Measurements from ENCODE around the gene EPS8L3. TPM values are rescaled to one million over a fixed set of nuclear protein-coding genes. Genes with fewer than 3 reads are reported as not detected.
A peak's percentile ranks its signal among the peaks of the same experiment; 100 is the strongest.

EPS8L3 gene
- polyA plus RNA-seq, 1 donor (not counting 4 experiments of a cell fraction or from before 2014, with no cell fraction given): not detected

DNA sequence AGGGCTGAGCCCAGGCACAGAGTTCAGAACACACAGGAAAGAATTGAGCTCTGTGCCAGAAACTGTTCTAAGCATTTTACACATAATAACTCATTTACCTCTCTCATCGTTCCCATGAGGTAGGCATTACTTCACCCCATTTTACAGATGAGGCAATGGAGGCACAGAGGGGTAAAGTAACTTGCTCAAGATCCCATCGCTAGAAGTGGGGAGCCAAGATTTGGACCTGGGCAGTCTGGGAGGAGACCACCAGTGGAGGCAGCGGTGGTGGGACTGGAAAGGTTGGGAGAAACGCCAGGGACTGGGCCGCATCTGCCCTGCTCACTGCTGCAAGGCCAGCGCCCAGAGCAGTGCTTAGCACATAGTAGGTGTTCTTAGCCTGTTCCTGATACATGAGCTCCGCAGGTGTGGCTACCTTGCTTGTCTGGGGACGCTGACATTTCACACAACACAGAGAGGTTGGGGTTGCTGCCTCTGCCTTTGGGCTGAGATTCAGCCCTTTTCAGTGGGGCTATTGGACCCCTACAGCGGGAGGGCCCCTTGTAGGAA lies 27.8 kb upstream of the EPS8L3 start:
- Histone ChIP-seq H3K9me1 (ENCODE audit: control insufficient read depth, extremely low read depth, insufficient read depth, low read length) (no peaks in the 10 kb centered on the region), H3K36me3 (ENCODE audit: control insufficient read depth in 2 of 2, extremely low read depth in 1 of 2, insufficient read depth in 2 of 2, low read length in 2 of 2) (no peaks in the 10 kb centered on the region), H3K9me3 (ENCODE audit: control insufficient read depth, low read depth, low read length) (no peaks in the 10 kb centered on the region), H3K9ac (ENCODE audit: control insufficient read depth, extremely low read depth, insufficient read depth, low read length) (no peak overlapping the region), H3K4me2 (ENCODE audit: control insufficient read depth, extremely low read depth, insufficient read depth, low read depth, low read length) (no peak overlapping the region), H3K27me3 (ENCODE audit: control insufficient read depth, extremely low read depth, insufficient read depth, low read length) (no peaks in the 10 kb centered on the region), H4K20me1 (ENCODE audit: control insufficient read depth, extremely low read depth, insufficient read depth, low read length) (no peaks in the 10 kb centered on the region), H3K27ac (ENCODE audit: control insufficient read depth, insufficient read depth, low read length) (no peak overlapping the region), H3K4me1 (ENCODE audit: control insufficient read depth, extremely low read depth, insufficient read depth, low read length) (peaks cover 30% of the 10 kb centered on the region), H3K79me2 (ENCODE audit: control insufficient read depth, insufficient read depth, low read length) (no peaks in the 10 kb centered on the region), H2AFZ (ENCODE audit: control insufficient read depth, low read length) (no peak overlapping the region), H3K4me3 (ENCODE audit: control insufficient read depth in 2 of 3, extremely low read depth in 1 of 3, insufficient read depth in 2 of 3, low read depth in 1 of 3, low read length in 3 of 3) (no peak overlapping the region)
- dilution Hi-C loops (cut with MboI; ENCODE audit: extremely low pct_ligation_motif_present, low sequenced_read_pairs): no loop called here
- TF ChIP-seq, protein P1, sequence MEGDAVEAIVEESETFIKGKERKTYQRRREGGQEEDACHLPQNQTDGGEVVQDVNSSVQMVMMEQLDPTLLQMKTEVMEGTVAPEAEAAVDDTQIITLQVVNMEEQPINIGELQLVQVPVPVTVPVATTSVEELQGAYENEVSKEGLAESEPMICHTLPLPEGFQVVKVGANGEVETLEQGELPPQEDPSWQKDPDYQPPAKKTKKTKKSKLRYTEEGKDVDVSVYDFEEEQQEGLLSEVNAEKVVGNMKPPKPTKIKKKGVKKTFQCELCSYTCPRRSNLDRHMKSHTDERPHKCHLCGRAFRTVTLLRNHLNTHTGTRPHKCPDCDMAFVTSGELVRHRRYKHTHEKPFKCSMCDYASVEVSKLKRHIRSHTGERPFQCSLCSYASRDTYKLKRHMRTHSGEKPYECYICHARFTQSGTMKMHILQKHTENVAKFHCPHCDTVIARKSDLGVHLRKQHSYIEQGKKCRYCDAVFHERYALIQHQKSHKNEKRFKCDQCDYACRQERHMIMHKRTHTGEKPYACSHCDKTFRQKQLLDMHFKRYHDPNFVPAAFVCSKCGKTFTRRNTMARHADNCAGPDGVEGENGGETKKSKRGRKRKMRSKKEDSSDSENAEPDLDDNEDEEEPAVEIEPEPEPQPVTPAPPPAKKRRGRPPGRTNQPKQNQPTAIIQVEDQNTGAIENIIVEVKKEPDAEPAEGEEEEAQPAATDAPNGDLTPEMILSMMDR (optimal IDR thresholded peaks at IDR 0.05 in 1 of 3, IDR thresholded peaks at IDR 0.05 in 1 of 3, conservative IDR thresholded peaks at IDR 0.05 in 1 of 3; ENCODE audit: extremely low read depth in 1 of 3, insufficient read depth in 2 of 3, low read length in 3 of 3): no peak
- no peak for TF ChIP-seq EZH2 (IDR thresholded peaks at IDR 0.05; ENCODE audit: low read length)
- FAIRE-seq (no peak), DNase-seq (ENCODE audit: low read depth, low spot score) (no peak)

DNA sequence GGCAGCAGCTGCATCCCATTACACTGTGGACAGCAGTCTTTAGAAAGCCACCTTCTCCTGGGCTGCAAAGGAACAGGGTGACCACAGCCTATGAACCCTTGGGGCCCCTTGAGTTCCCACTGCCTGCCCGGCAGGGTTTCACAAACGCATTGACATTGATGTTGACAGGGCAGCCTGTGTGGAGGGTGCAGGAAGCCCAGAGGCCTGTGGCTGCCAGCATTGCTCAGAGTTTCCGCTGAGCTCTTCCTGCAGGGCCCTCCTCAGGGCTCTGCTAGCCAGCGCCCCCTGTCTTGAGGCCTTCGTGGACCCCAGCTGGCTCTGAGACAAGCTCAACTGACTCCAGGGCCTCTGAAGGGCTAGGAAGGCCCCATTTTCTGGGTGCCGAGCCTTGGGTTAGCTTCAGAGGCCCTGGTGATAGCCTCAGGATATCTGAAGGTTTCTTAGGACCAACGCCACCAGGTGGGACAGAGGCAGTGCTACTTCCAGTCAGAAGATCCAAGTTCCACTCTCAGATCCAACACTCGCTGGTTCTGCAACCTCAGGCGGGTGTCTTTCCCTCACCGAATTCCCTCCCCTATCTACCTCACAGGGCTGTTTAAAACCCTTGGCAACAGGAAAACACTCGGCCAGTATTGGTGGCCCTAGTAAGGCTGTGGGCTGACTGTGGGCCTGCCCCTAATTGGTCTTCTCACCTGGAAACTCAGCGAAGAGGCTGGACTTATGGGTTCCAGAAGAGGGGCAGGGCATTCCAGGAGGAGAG lies 27.2 kb upstream of the EPS8L3 start:
- Histone ChIP-seq H3K9ac (ENCODE audit: control insufficient read depth, extremely low read depth, insufficient read depth, low read length) (no peak overlapping the region), H3K9me3 (ENCODE audit: control insufficient read depth, low read depth, low read length) (no peaks in the 10 kb centered on the region), H3K4me1 (ENCODE audit: control insufficient read depth, extremely low read depth, insufficient read depth, low read length) (peaks cover 33% of the 10 kb centered on the region), H2AFZ (ENCODE audit: control insufficient read depth, low read length) (no peak overlapping the region), H3K9me1 (ENCODE audit: control insufficient read depth, extremely low read depth, insufficient read depth, low read length) (no peaks in the 10 kb centered on the region), H3K79me2 (ENCODE audit: control insufficient read depth, insufficient read depth, low read length) (no peaks in the 10 kb centered on the region), H3K36me3 (ENCODE audit: control insufficient read depth in 2 of 2, extremely low read depth in 1 of 2, insufficient read depth in 2 of 2, low read length in 2 of 2) (no peaks in the 10 kb centered on the region), H3K27ac (ENCODE audit: control insufficient read depth, insufficient read depth, low read length) (no peak overlapping the region), H4K20me1 (ENCODE audit: control insufficient read depth, extremely low read depth, insufficient read depth, low read length) (no peaks in the 10 kb centered on the region), H3K4me3 (ENCODE audit: control insufficient read depth in 2 of 3, extremely low read depth in 1 of 3, insufficient read depth in 2 of 3, low read depth in 1 of 3, low read length in 3 of 3) (no peak overlapping the region), H3K27me3 (ENCODE audit: control insufficient read depth, extremely low read depth, insufficient read depth, low read length) (no peaks in the 10 kb centered on the region), H3K4me2 (ENCODE audit: control insufficient read depth, extremely low read depth, insufficient read depth, low read depth, low read length) (no peak overlapping the region)
- dilution Hi-C loops (cut with MboI; ENCODE audit: extremely low pct_ligation_motif_present, low sequenced_read_pairs): no loop called here
- no peak for FAIRE-seq
- no peak for DNase-seq (ENCODE audit: low read depth, low spot score)
- no peak for TF ChIP-seq EZH2 (IDR thresholded peaks at IDR 0.05; ENCODE audit: low read length)
- TF ChIP-seq, protein P1 (optimal IDR thresholded peaks at IDR 0.05 in 1 of 3, IDR thresholded peaks at IDR 0.05 in 1 of 3, conservative IDR thresholded peaks at IDR 0.05 in 1 of 3; ENCODE audit: extremely low read depth in 1 of 3, insufficient read depth in 2 of 3, low read length in 3 of 3): peak in 1 of 3 experiments; percentile 17

Data from keratinocyte (primary cell).